ENCODE measurements around the gene UBR2. TPM values are rescaled to one million over a fixed set of nuclear protein-coding genes. Genes with fewer than 3 reads are reported as not detected.

Gene UBR2
- total and polyA plus RNA-seq, 2 of the 13 experiments (the other 11 are each of a cell fraction or from before 2014, with no cell fraction given): 17.6 to 29.3 TPM

DNA sequence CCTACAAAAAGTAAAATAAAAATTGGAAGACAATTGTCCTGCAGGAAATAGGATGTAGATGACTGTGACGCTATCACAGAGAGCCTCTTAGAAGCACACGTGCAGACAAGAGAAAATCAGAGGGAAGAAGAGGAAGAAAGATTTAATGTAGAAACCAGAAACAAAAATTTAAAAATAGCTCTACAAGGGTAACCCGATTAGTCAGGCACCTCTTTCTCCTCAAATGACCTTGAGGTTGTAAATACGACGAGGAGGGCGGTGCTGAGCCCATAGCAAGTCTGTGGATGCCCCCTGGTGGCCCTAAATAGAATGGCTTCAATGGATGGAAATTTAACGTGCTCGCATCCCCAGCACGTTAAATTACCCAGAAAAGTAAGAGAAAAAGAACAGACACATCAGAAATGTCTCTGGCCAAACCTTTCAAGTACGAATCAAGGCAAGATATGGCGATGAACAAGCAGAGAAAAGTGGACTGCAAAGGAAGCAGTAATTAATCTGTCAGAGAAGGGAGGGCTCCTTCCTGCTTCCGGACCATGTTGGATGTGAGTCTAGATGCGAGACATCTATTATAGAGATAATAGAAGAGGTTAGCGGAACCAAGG is 162.8 kb downstream of the UBR2 start (continued):
- TF ChIP-seq, protein P1, sequence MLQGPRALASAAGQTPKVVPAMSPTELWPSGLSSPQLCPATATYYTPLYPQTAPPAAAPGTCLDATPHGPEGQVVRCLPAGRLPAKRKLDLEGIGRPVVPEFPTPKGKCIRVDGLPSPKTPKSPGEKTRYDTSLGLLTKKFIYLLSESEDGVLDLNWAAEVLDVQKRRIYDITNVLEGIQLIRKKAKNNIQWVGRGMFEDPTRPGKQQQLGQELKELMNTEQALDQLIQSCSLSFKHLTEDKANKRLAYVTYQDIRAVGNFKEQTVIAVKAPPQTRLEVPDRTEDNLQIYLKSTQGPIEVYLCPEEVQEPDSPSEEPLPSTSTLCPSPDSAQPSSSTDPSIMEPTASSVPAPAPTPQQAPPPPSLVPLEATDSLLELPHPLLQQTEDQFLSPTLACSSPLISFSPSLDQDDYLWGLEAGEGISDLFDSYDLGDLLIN (CRISPR knock-in tag; IDR thresholded peaks at IDR 0.05; ENCODE audit: borderline replicate concordance): no peak
- TF ChIP-seq, protein P2, sequence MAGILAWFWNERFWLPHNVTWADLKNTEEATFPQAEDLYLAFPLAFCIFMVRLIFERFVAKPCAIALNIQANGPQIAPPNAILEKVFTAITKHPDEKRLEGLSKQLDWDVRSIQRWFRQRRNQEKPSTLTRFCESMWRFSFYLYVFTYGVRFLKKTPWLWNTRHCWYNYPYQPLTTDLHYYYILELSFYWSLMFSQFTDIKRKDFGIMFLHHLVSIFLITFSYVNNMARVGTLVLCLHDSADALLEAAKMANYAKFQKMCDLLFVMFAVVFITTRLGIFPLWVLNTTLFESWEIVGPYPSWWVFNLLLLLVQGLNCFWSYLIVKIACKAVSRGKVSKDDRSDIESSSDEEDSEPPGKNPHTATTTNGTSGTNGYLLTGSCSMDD (CRISPR knock-in tag; IDR thresholded peaks at IDR 0.05): no peak
- TF ChIP-seq HDAC1 (CRISPR knock-in tag; IDR thresholded peaks at IDR 0.05): no peak
- TF ChIP-seq MAF1 (CRISPR knock-in tag; IDR thresholded peaks at IDR 0.05; ENCODE audit: borderline replicate concordance): no peak
- TF ChIP-seq, protein P3, sequence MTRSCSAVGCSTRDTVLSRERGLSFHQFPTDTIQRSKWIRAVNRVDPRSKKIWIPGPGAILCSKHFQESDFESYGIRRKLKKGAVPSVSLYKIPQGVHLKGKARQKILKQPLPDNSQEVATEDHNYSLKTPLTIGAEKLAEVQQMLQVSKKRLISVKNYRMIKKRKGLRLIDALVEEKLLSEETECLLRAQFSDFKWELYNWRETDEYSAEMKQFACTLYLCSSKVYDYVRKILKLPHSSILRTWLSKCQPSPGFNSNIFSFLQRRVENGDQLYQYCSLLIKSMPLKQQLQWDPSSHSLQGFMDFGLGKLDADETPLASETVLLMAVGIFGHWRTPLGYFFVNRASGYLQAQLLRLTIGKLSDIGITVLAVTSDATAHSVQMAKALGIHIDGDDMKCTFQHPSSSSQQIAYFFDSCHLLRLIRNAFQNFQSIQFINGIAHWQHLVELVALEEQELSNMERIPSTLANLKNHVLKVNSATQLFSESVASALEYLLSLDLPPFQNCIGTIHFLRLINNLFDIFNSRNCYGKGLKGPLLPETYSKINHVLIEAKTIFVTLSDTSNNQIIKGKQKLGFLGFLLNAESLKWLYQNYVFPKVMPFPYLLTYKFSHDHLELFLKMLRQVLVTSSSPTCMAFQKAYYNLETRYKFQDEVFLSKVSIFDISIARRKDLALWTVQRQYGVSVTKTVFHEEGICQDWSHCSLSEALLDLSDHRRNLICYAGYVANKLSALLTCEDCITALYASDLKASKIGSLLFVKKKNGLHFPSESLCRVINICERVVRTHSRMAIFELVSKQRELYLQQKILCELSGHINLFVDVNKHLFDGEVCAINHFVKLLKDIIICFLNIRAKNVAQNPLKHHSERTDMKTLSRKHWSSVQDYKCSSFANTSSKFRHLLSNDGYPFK (CRISPR knock-in tag; IDR thresholded peaks at IDR 0.05; ENCODE audit: borderline replicate concordance): no peak
- no peak for TF ChIP-seq REL (CRISPR knock-in tag; conservative IDR thresholded peaks at IDR 0.05)
- TF ChIP-seq, protein P4, sequence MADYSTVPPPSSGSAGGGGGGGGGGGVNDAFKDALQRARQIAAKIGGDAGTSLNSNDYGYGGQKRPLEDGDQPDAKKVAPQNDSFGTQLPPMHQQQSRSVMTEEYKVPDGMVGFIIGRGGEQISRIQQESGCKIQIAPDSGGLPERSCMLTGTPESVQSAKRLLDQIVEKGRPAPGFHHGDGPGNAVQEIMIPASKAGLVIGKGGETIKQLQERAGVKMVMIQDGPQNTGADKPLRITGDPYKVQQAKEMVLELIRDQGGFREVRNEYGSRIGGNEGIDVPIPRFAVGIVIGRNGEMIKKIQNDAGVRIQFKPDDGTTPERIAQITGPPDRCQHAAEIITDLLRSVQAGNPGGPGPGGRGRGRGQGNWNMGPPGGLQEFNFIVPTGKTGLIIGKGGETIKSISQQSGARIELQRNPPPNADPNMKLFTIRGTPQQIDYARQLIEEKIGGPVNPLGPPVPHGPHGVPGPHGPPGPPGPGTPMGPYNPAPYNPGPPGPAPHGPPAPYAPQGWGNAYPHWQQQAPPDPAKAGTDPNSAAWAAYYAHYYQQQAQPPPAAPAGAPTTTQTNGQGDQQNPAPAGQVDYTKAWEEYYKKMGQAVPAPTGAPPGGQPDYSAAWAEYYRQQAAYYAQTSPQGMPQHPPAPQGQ (CRISPR knock-in tag; IDR thresholded peaks at IDR 0.05; ENCODE audit: borderline replicate concordance): no peak
- TF ChIP-seq EP300 (IDR thresholded peaks at IDR 0.05; ENCODE audit: low read depth in 2 of 2, low read length in 2 of 2): no peak
- TF ChIP-seq EP300 (CRISPR knock-in tag; IDR thresholded peaks at IDR 0.05; ENCODE audit: borderline replicate concordance): no peak
- no peak for TF ChIP-seq ZNF367 (CRISPR knock-in tag; IDR thresholded peaks at IDR 0.05; ENCODE audit: borderline replicate concordance)
- TF ChIP-seq, protein P5, sequence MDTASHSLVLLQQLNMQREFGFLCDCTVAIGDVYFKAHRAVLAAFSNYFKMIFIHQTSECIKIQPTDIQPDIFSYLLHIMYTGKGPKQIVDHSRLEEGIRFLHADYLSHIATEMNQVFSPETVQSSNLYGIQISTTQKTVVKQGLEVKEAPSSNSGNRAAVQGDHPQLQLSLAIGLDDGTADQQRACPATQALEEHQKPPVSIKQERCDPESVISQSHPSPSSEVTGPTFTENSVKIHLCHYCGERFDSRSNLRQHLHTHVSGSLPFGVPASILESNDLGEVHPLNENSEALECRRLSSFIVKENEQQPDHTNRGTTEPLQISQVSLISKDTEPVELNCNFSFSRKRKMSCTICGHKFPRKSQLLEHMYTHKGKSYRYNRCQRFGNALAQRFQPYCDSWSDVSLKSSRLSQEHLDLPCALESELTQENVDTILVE (CRISPR knock-in tag; IDR thresholded peaks at IDR 0.05): no peak
- TF ChIP-seq, protein P6, sequence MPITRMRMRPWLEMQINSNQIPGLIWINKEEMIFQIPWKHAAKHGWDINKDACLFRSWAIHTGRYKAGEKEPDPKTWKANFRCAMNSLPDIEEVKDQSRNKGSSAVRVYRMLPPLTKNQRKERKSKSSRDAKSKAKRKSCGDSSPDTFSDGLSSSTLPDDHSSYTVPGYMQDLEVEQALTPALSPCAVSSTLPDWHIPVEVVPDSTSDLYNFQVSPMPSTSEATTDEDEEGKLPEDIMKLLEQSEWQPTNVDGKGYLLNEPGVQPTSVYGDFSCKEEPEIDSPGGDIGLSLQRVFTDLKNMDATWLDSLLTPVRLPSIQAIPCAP (CRISPR knock-in tag; IDR thresholded peaks at IDR 0.05; ENCODE audit: low read depth): no peak
- no peak for TF ChIP-seq ZSCAN31 (CRISPR knock-in tag; IDR thresholded peaks at IDR 0.05; ENCODE audit: low read depth)
- TF ChIP-seq ZNF180 (CRISPR knock-in tag; IDR thresholded peaks at IDR 0.05; ENCODE audit: borderline replicate concordance, low read depth): no peak
- peak; percentile 90 for TF ChIP-seq STAG1 (CRISPR knock-in tag; IDR thresholded peaks at IDR 0.05)
- TF ChIP-seq ZNF543 (CRISPR knock-in tag; IDR thresholded peaks at IDR 0.05): no peak
- TF ChIP-seq, protein P7, sequence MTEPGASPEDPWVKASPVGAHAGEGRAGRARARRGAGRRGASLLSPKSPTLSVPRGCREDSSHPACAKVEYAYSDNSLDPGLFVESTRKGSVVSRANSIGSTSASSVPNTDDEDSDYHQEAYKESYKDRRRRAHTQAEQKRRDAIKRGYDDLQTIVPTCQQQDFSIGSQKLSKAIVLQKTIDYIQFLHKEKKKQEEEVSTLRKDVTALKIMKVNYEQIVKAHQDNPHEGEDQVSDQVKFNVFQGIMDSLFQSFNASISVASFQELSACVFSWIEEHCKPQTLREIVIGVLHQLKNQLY (CRISPR knock-in tag; IDR thresholded peaks at IDR 0.05): peak; percentile 36; the same call in 1 of the 2 replicates
- no peak for TF ChIP-seq ZNF615 (CRISPR knock-in tag; IDR thresholded peaks at IDR 0.05; ENCODE audit: borderline replicate concordance)
- TF ChIP-seq ZMYM4 (CRISPR knock-in tag; IDR thresholded peaks at IDR 0.05): no peak
- TF ChIP-seq ERF (CRISPR knock-in tag; IDR thresholded peaks at IDR 0.05): 0 out of 2 replicates have a peak, but pooled peaks have one; percentile 19
